CD4-positive, alpha-beta memory T cell (primary cell): ENCODE results near the gene IRX2. TPM values are rescaled to one million over a fixed set of nuclear protein-coding genes. Genes with fewer than 3 reads are reported as not detected.

ENCODE experiments used
- CTCF ChIA-PET: fragments of 350-600 bp; sonication (Branson Sonifier 250); formaldehyde crosslinking; loops from one replicate; lab custom pipeline; 2021; ENCODE audit warnings: inconsistent platforms; ENCODE audit not compliant: partially characterized antibody; lab: Charles Lee
- POLR2A ChIA-PET: fragments of 350-600 bp; sonication (Branson Sonifier 250); formaldehyde crosslinking; loops from one replicate; lab custom pipeline; 2021; ENCODE audit not compliant: partially characterized antibody; lab: Charles Lee
- DNase-seq, 5 donors: peaks; one replicate each; pipeline versions ENCODE4 v3.0.0 to v3.0.0-alpha.2; 2020 to 2022; ENCODE audit warnings: mixed read lengths in 1 of 5
- H3K27ac ChIP-seq: one replicate; pipeline ENCODE4 v1.7.0; 2013; ENCODE audit warnings: low read depth, low read length
- H3K27me3 ChIP-seq: 2 replicates; pipeline ENCODE4 v1.7.0; 2013; ENCODE audit warnings: mild to moderate bottlenecking, low read length, moderate library complexity; ENCODE audit not compliant: insufficient read depth
- H3K36me3 ChIP-seq: 2 replicates; pipeline ENCODE4 v1.7.0; 2013; ENCODE audit warnings: mild to moderate bottlenecking, low read length, moderate library complexity; ENCODE audit not compliant: insufficient read depth
- H3K4me1 ChIP-seq: 2 replicates; pipeline ENCODE4 v1.7.0; 2013; ENCODE audit warnings: mild to moderate bottlenecking, low read length, moderate library complexity; ENCODE audit not compliant: insufficient read depth
- H3K4me3 ChIP-seq, 2 donors: one replicate each; pipeline ENCODE4 v1.7.0; 2013; ENCODE audit warnings: low read length in 2 of 2, mild to moderate bottlenecking in 1 of 2
- H3K9me3 ChIP-seq, 2 donors: one replicate each; pipeline ENCODE4 v1.7.0; 2013; ENCODE audit warnings: low read length in 2 of 2, control low read depth in 1 of 2; ENCODE audit not compliant: control insufficient read depth in 1 of 2
- H3K27ac Mint-ChIP-seq, 7 donors: one replicate each; pipeline ENCODE4 v1.8.0; 2020 to 2021; ENCODE audit warnings: mixed read lengths in 7 of 7, mild to moderate bottlenecking in 6 of 7, inconsistent platforms in 3 of 7, moderate library complexity in 3 of 7
- H3K27me3 Mint-ChIP-seq, 2 donors: one replicate each; pipeline ENCODE4 v1.8.0; 2020 to 2021; ENCODE audit warnings: mixed read lengths in 2 of 2
- H3K36me3 Mint-ChIP-seq, 2 donors: one replicate each; pipeline ENCODE4 v1.8.0; 2020 to 2021; ENCODE audit warnings: mixed read lengths in 2 of 2, inconsistent platforms in 1 of 2, mild to moderate bottlenecking in 1 of 2
- H3K4me1 Mint-ChIP-seq, 4 donors: one replicate each; pipeline ENCODE4 v1.8.0; 2020 to 2021; ENCODE audit warnings: mixed read lengths in 4 of 4, mild to moderate bottlenecking in 1 of 4
- H3K4me3 Mint-ChIP-seq, 8 donors: one replicate each; pipeline ENCODE4 v1.8.0; 2020 to 2021; ENCODE audit warnings: mixed read lengths in 8 of 8, mild to moderate bottlenecking in 7 of 8, moderate library complexity in 6 of 8, inconsistent platforms in 3 of 8
- H3K9me3 Mint-ChIP-seq, 8 donors: one replicate each; pipeline ENCODE4 v1.8.0; 2020 to 2021; ENCODE audit warnings: mixed read lengths in 8 of 8, mild to moderate bottlenecking in 5 of 8, inconsistent platforms in 3 of 8, moderate library complexity in 1 of 8
- intact Hi-C: fragments of 100-400 bp; cut with micrococcal nuclease; formaldehyde crosslinking; loops from one replicate; pipeline ENCODE4 v1.15.1; 2023
- polyA plus RNA-seq, 2 donors: library from polyadenylated mRNA; unstranded; fragments of 300-500 nt; fragmentation: Illumina TruSeq; gene quantifications; one replicate each; pipeline ENCODE4 v1.2.3, GENCODE V29; 2021
- total RNA-seq, 2 experiments: library from RNA; stranded (reverse); gene quantifications; one replicate each; pipeline ENCODE4 v1.2.3, GENCODE V29; 2021

IRX2 gene
- total and polyA plus RNA-seq, 4 experiments from 2014 or later = not detected

GRCh38 chr5:2739360-2740050, 12.0 kb downstream of the IRX2 start:
- H3K9me3 Mint-ChIP-seq = peaks cover 0 to 9% (median 2%) of the 10 kb centered on the region in 8 donors
- no peaks in the 10 kb centered on the region for H3K36me3 Mint-ChIP-seq
- CTCF ChIA-PET = no interaction called here
- Histone ChIP-seq H3K27me3 (no peaks in the 10 kb centered on the region), H3K27ac (no peak overlapping the region), H3K9me3 (no peaks in the 10 kb centered on the region), H3K4me3 (no peak overlapping the region), H3K36me3 (no peaks in the 10 kb centered on the region), H3K4me1 (no peaks in the 10 kb centered on the region)
- POLR2A ChIA-PET = no interaction called here
- H3K27me3 Mint-ChIP-seq = peaks cover 26 to 29% of the 10 kb centered on the region in 2 donors
- intact Hi-C loops = no loop called here
- no peaks in the 10 kb centered on the region for H3K4me1 Mint-ChIP-seq
- no peak overlapping the region for H3K27ac Mint-ChIP-seq
- no peak for DNase-seq
- H3K4me3 Mint-ChIP-seq = no peak overlapping the region

GRCh38 chr5:2738700-2739359, 12.6 kb downstream of the IRX2 start:
- ChIA-PET POLR2A (no interaction called here), CTCF (no interaction called here)
- DNase-seq = no peak
- no peak overlapping the region for H3K27ac Mint-ChIP-seq
- Histone ChIP-seq H3K4me3 (no peak overlapping the region), H3K36me3 (no peaks in the 10 kb centered on the region), H3K9me3 (no peaks in the 10 kb centered on the region), H3K4me1 (no peaks in the 10 kb centered on the region), H3K27me3 (no peaks in the 10 kb centered on the region), H3K27ac (no peak overlapping the region)
- H3K27me3 Mint-ChIP-seq = peaks cover 21 to 27% of the 10 kb centered on the region in 2 donors
- H3K9me3 Mint-ChIP-seq = peaks cover 0 to 6% (median 2%) of the 10 kb centered on the region in 8 donors
- intact Hi-C loops = no loop called here
- no peak overlapping the region for H3K4me3 Mint-ChIP-seq
- H3K36me3 Mint-ChIP-seq = no peaks in the 10 kb centered on the region
- no peaks in the 10 kb centered on the region for H3K4me1 Mint-ChIP-seq

- intact Hi-C loops = no loop called here
- Histone ChIP-seq H3K36me3 (no peaks in the 10 kb centered on the region), H3K9me3 (no peaks in the 10 kb centered on the region), H3K27ac (no peak overlapping the region), H3K27me3 (no peaks in the 10 kb centered on the region), H3K4me1 (no peaks in the 10 kb centered on the region), H3K4me3 (no peak overlapping the region)
- POLR2A ChIA-PET = no interaction called here
- Mint-ChIP-seq H3K36me3 (no peaks in the 10 kb centered on the region), H3K27ac (no peak overlapping the region), H3K9me3 (peaks cover 0 to 3% (median under 1%) of the 10 kb centered on the region in 8 donors), H3K4me1 (no peaks in the 10 kb centered on the region), H3K27me3 (peaks cover 17 to 23% of the 10 kb centered on the region in 2 donors), H3K4me3 (no peak overlapping the region)
- CTCF ChIA-PET = no interaction called here
- no peak for DNase-seq
These were observed 13.2 kb downstream of the IRX2 start for GRCh38 chr5:2738156-2738699.

DNA sequence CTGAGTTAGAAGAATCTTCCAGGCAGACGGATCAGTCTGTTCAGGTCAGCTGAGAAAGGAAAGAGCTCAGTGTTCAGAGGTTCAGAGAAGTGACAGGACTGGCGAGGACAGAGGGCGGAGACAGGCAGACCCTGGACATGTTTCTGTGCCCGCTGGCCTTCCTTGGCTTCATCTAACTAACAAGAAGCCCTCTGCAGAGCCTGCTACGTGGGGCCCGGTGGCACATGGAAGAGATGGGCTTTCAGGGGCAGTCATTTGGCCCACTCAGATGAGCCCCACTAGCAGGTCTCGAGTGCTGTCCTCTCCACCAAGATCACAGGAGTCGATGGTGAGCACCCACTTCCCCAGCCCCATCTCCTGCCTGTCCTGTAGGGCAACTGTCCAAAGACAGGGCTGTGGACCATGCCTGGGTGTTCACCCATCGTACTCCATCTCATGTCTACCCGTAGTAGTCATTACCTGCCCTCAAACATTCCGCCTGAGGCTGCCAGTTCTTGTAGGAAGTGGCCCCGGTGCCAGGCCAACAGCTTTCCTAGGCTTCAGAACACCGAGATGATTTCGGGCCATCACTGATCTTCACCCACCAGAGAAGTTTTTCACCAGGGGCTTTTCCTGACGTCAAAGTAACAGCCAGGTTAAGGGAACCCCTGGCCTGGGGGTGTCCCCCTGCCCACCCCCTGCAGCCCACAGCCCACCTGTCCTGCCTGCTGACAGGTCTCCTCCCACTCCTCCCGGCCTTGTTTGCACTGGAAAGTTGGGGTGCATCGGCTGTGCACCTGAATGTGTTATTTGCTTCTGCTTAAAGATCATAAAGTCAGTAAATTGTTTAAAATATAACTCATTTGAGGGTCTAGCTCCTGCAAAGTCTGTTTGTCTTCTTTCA, 14.0 kb downstream of the IRX2 start:
- intact Hi-C loops = no loop called here
- DNase-seq = no peak
- no peak overlapping the region for H3K27ac ChIP-seq
- no peaks in the 10 kb centered on the region for H3K27me3 ChIP-seq
- no peaks in the 10 kb centered on the region for H3K4me1 Mint-ChIP-seq
- peak overlapping the region in 1 of 8 donors; percentile 26 for H3K4me3 Mint-ChIP-seq
- H3K27ac Mint-ChIP-seq = no peak overlapping the region
- no peaks in the 10 kb centered on the region for H3K9me3 ChIP-seq
- no peaks in the 10 kb centered on the region for H3K4me1 ChIP-seq
- ChIA-PET POLR2A (no interaction called here), CTCF (no interaction called here)
- no peaks in the 10 kb centered on the region for H3K36me3 Mint-ChIP-seq
- H3K4me3 ChIP-seq = no peak overlapping the region
- H3K27me3 Mint-ChIP-seq = peaks cover 15 to 20% of the 10 kb centered on the region in 2 donors
- H3K9me3 Mint-ChIP-seq = peaks cover 0 to 3% (median under 1%) of the 10 kb centered on the region in 8 donors
- no peaks in the 10 kb centered on the region for H3K36me3 ChIP-seq

DNA sequence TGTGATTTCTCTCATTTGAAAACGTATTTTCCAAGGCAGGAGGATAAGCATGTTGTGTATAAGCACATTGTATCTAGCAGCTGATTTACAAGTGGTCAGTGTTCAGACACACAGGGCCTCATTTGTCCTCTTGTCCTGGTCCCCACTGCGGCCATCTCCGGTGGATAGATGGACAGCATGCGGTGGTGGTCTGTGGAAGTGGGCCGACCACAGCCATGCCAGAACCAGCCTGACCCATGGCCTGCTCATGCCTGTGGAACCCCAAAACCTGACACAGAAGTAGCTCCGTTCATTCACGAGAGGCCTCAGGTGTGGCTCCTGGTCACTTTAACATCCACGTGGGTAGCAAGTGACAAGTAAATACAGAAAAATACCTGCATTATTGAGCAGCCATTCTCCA, 14.6 kb downstream of the IRX2 start:
- H3K36me3 ChIP-seq = no peaks in the 10 kb centered on the region
- Mint-ChIP-seq H3K4me3 (no peak overlapping the region), H3K27me3 (peaks cover 10 to 16% of the 10 kb centered on the region in 2 donors), H3K9me3 (peaks cover 0 to 3% (median under 1%) of the 10 kb centered on the region in 8 donors), H3K36me3 (no peaks in the 10 kb centered on the region), H3K4me1 (no peaks in the 10 kb centered on the region), H3K27ac (no peak overlapping the region)
- POLR2A ChIA-PET = no interaction called here
- no peak overlapping the region for H3K27ac ChIP-seq
- no peaks in the 10 kb centered on the region for H3K4me1 ChIP-seq
- no peaks in the 10 kb centered on the region for H3K27me3 ChIP-seq
- no peak overlapping the region for H3K4me3 ChIP-seq
- intact Hi-C loops = no loop called here
- CTCF ChIA-PET = no interaction called here
- DNase-seq = no peak
- H3K9me3 ChIP-seq = no peaks in the 10 kb centered on the region

DNA sequence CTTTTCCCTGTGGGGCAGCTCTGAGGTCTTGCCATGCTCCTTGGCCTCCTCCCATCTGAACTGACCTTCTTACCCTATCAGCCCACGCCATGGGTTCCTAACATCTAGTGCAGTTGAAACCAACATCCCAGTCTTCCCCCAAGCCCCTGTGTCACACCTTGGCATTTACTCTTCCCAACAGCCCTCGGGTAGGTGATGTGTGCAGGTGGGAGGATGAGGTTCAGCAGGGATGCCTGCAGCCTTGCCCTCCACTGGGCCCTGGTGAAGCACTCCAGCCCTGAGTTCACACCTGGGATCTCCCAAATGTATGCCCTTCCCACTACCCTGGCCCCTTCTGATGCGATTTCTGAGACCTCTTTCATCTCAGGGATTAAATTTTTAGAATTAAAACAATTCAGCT, 15.5 kb downstream of the IRX2 start:
- no peak overlapping the region for H3K27ac ChIP-seq
- H3K4me1 Mint-ChIP-seq = no peaks in the 10 kb centered on the region
- CTCF ChIA-PET = no interaction called here
- H3K9me3 Mint-ChIP-seq = peaks cover 0 to 2% (median 0%) of the 10 kb centered on the region in 8 donors
- H3K36me3 ChIP-seq = no peaks in the 10 kb centered on the region
- peaks cover 2 to 10% of the 10 kb centered on the region in 2 donors for H3K27me3 Mint-ChIP-seq
- DNase-seq = no peak
- POLR2A ChIA-PET = no interaction called here
- H3K9me3 ChIP-seq = no peaks in the 10 kb centered on the region
- no peak overlapping the region for H3K4me3 ChIP-seq
- H3K36me3 Mint-ChIP-seq = no peaks in the 10 kb centered on the region
- H3K27me3 ChIP-seq = no peaks in the 10 kb centered on the region
- H3K27ac Mint-ChIP-seq = no peak overlapping the region
- H3K4me3 Mint-ChIP-seq = no peak overlapping the region
- no peaks in the 10 kb centered on the region for H3K4me1 ChIP-seq
- intact Hi-C loops = no loop called here

- ChIA-PET CTCF (no interaction called here), POLR2A (no interaction called here)
- Mint-ChIP-seq H3K9me3 (peaks cover 0 to 6% (median 2%) of the 10 kb centered on the region in 8 donors), H3K27me3 (peaks cover 2 to 5% of the 10 kb centered on the region in 2 donors), H3K27ac (no peak overlapping the region), H3K4me3 (no peak overlapping the region), H3K36me3 (no peaks in the 10 kb centered on the region), H3K4me1 (no peaks in the 10 kb centered on the region)
- H3K36me3 ChIP-seq = no peaks in the 10 kb centered on the region
- no peaks in the 10 kb centered on the region for H3K9me3 ChIP-seq
- intact Hi-C loops = no loop called here
- DNase-seq = no peak
- H3K4me3 ChIP-seq = no peak overlapping the region
- H3K27ac ChIP-seq = no peak overlapping the region
- no peaks in the 10 kb centered on the region for H3K27me3 ChIP-seq
- no peaks in the 10 kb centered on the region for H3K4me1 ChIP-seq
These were observed 18.6 kb downstream of the IRX2 start for GRCh38 chr5:2732850-2733249.
